ENCODE data around the gene GYS2.

Gene GYS2

DNA sequence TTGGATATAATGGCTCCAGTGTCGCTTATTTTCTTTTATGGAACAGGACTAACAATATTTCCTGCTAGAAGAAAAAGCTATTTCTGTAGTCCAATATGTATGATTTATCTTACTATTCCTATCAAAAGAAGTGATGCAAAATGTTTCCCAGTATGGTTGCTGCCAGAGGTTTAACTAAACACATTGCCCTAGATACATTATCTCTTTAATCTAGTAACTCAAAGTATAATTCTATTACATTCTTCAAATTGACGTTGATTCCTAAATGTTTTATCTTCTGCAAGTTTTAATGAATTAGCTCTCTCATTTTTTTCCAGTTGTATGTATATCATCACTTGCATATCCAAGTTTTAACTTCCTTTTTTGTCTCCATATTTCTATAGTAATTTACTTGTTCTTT is 28.2 kb downstream of the GYS2 start:
- H3K9me3 ChIP-seq (ENCODE audit: insufficient read depth, low read depth, low read length): no peaks in the 10 kb centered on the region
- no peak overlapping the region for H3K27ac ChIP-seq (ENCODE audit: low read depth, low read length)
- H3K4me1 ChIP-seq (ENCODE audit: insufficient read depth, low read length): no peaks in the 10 kb centered on the region
- 100% methylated on average over 1 of the region's 2 CpGs for WGBS
- no peaks in the 10 kb centered on the region for H3K27me3 ChIP-seq (ENCODE audit: insufficient read depth, low read length)
- H3K9ac ChIP-seq (ENCODE audit: low read depth, low read length): no peak overlapping the region
- no peaks in the 10 kb centered on the region for H3K36me3 ChIP-seq (ENCODE audit: insufficient read depth, low read length)
- no peak overlapping the region for H3K4me3 ChIP-seq (ENCODE audit: low read length)

DNA sequence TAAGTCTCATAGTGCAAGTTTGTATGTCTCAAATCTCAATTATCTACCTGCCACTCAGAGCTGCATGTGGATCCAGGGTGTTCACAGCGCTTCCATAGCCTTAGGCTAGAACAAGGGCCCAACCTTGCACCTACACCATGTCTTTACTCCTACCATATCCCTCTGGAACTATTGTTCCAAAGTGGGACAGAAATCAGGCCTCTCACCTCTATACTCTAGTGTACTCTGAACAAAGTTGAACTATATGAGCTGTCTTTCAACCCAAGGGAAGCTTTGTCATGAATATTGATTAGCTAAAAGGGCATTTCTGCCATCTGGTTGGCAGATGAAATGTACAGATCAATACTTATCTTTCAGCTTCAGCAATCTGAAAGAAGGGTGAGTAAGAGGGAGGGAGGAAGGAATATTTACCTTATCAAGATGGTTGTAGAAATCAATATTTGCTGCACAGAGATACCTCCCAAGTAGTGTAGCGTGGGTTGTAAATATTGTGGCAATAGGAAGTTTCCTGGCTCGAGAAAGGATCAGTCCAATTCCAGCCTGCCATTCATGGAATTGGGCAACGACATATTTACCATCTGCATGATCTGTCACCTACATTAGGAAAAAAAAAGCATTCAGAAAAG is 30.8 kb downstream of the GYS2 start:
- Histone ChIP-seq H3K4me1 (ENCODE audit: insufficient read depth, low read length) (peaks cover 3% of the 10 kb centered on the region; the same call in 1 of the 2 replicates), H3K4me3 (ENCODE audit: low read length) (no peak overlapping the region), H3K9ac (ENCODE audit: low read depth, low read length) (no peak overlapping the region), H3K9me3 (ENCODE audit: insufficient read depth, low read depth, low read length) (no peaks in the 10 kb centered on the region), H3K27me3 (ENCODE audit: insufficient read depth, low read length) (no peaks in the 10 kb centered on the region), H3K27ac (ENCODE audit: low read depth, low read length) (no peak overlapping the region), H3K36me3 (ENCODE audit: insufficient read depth, low read length) (no peaks in the 10 kb centered on the region)
- WGBS: 95% methylated on average over 4 of the region's 4 CpGs

DNA sequence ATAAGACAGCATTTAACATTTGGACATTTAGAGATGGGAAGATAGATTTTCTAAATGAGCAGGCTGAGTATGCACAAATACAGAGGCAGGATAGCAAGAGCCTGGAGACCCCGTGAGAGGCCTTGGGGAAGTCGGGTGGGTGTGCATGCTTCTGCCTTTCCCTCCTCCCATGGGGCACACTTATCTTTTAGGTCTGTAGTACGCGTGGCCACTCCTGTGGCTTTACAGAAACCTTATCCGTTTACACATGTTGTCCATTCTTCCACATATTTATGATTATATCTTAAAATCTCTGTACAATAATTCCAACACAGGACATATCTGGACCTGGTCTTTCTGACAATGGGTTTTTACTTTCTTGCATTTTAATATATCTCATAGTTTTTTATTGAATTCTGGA is 33.6 kb downstream of the GYS2 start:
- H3K9me3 ChIP-seq (ENCODE audit: insufficient read depth, low read depth, low read length): no peaks in the 10 kb centered on the region
- no peak overlapping the region for H3K27ac ChIP-seq (ENCODE audit: low read depth, low read length)
- WGBS: 93% methylated on average over 5 of the region's 5 CpGs
- no peak overlapping the region for H3K4me3 ChIP-seq (ENCODE audit: low read length)
- H3K36me3 ChIP-seq (ENCODE audit: insufficient read depth, low read length): no peaks in the 10 kb centered on the region
- H3K9ac ChIP-seq (ENCODE audit: low read depth, low read length): no peak overlapping the region
- no peaks in the 10 kb centered on the region for H3K27me3 ChIP-seq (ENCODE audit: insufficient read depth, low read length)
- peaks cover 3% of the 10 kb centered on the region; the same call in 1 of the 2 replicates for H3K4me1 ChIP-seq (ENCODE audit: insufficient read depth, low read length)

DNA sequence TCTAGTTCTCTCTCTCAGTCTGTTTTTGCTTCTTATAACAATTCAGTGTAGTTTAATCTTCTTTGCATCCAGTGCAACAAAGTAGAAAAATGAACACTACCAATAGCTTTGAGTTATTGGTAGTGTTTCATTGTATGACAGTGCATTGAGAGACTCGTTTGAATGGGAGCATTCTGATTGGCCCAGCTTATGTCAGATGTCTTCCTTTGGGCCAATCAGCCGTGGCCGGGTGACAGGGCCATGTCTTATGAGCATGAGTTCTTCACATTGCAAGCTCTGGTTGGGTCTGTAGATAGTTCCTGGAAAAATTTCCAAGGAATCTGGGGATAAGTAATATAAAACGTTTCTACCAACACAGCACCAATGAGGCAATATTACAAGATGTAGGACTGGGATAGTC is 36.5 kb downstream of the GYS2 start:
- WGBS: 98% methylated on average over 4 of the region's 4 CpGs
- H3K9me3 ChIP-seq (ENCODE audit: insufficient read depth, low read depth, low read length): no peaks in the 10 kb centered on the region
- no peak overlapping the region for H3K9ac ChIP-seq (ENCODE audit: low read depth, low read length)
- H3K4me1 ChIP-seq (ENCODE audit: insufficient read depth, low read length): peaks cover 3% of the 10 kb centered on the region; the same call in 1 of the 2 replicates
- no peak overlapping the region for H3K4me3 ChIP-seq (ENCODE audit: low read length)
- no peaks in the 10 kb centered on the region for H3K36me3 ChIP-seq (ENCODE audit: insufficient read depth, low read length)
- no peaks in the 10 kb centered on the region for H3K27me3 ChIP-seq (ENCODE audit: insufficient read depth, low read length)
- H3K27ac ChIP-seq (ENCODE audit: low read depth, low read length): no peak overlapping the region

DNA sequence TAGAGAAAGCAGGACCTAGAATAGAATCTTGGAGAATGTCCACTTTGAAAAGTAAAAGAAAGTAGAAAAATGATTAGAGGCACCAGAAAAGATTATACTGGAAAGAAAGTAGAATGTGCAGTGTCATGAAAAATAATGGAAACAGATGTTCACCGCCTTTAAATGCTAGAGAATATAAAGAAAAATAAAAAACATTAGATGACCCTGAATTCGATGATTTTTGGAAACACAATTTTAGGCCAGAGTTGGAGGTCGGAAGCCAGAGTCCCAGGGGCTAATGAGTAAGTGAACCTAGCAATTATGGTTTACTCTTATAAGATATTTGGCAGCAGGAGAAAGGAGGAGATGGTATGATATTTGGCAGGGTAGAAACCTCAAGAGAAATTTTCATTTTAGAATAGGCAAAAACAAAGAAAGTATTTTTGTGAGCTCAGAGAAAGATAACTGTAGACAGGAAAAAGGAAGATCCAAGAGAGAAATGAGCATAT is 37.7 kb downstream of the GYS2 start:
- Histone ChIP-seq H3K4me3 (ENCODE audit: low read length) (no peak overlapping the region), H3K27ac (ENCODE audit: low read depth, low read length) (no peak overlapping the region), H3K9me3 (ENCODE audit: insufficient read depth, low read depth, low read length) (no peaks in the 10 kb centered on the region), H3K4me1 (ENCODE audit: insufficient read depth, low read length) (peaks cover 3% of the 10 kb centered on the region; the same call in 1 of the 2 replicates), H3K9ac (ENCODE audit: low read depth, low read length) (no peak overlapping the region), H3K36me3 (ENCODE audit: insufficient read depth, low read length) (no peaks in the 10 kb centered on the region), H3K27me3 (ENCODE audit: insufficient read depth, low read length) (no peaks in the 10 kb centered on the region)
- 93% methylated on average over 3 of the region's 3 CpGs for WGBS

DNA sequence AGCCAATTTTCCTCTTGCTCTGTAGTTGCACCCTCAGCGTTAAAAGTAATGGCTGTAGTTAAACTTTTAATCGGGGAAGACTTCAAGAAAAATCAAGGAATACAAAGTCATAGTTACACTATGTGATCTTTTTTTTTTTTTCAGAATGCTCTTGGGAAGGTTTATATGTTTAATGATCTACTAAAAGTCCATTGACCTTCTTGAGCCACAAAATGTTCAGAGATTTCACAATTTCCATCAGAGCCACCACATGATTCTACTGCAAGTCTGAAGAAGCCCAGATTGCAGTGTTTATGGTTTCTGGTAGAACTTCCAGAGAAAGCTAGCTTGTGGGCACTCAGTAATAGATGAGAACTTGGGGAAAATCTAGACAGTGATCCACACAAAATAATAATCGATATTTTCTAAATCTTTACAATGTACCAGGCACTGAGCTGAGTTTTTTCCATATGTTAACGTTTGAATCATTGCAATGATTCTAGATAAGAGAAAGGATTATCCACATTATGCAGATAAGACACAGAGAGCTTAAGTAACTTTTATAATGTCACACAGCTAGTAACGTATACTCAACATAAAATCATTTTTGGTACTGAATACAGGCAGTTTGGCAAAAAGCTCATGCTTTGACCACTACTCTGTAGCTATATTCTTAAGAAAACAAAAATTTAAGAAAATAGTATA is 38.3 kb downstream of the GYS2 start:
- no peaks in the 10 kb centered on the region for H3K36me3 ChIP-seq (ENCODE audit: insufficient read depth, low read length)
- no peaks in the 10 kb centered on the region for H3K9me3 ChIP-seq (ENCODE audit: insufficient read depth, low read depth, low read length)
- peaks cover 3% of the 10 kb centered on the region; the same call in 1 of the 2 replicates for H3K4me1 ChIP-seq (ENCODE audit: insufficient read depth, low read length)
- no peak overlapping the region for H3K9ac ChIP-seq (ENCODE audit: low read depth, low read length)
- H3K27me3 ChIP-seq (ENCODE audit: insufficient read depth, low read length): no peaks in the 10 kb centered on the region
- WGBS: 94% methylated on average over 5 of the region's 5 CpGs
- no peak overlapping the region for H3K4me3 ChIP-seq (ENCODE audit: low read length)
- H3K27ac ChIP-seq (ENCODE audit: low read depth, low read length): no peak overlapping the region

DNA sequence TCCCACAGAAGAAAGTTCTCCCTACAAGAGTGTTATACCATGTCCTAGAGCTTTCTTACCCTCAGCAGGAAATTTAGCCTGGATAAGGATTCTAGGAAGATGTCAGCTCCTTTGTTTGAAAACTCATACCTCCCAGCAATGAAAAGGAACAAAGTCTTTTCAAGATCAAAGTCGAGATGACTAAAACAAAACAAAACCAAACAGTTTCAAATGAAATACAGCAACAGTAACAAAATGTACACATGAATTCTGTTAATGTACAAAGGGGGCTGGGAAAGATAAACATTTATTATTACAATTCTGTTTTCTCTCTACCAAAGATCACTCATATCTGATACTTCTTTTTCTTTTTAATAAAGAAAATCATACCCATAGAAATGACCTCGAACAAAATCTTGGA is 41.8 kb downstream of the GYS2 start:
- Histone ChIP-seq H3K27me3 (ENCODE audit: insufficient read depth, low read length) (no peaks in the 10 kb centered on the region), H3K27ac (ENCODE audit: low read depth, low read length) (no peak overlapping the region), H3K9ac (ENCODE audit: low read depth, low read length) (no peak overlapping the region), H3K9me3 (ENCODE audit: insufficient read depth, low read depth, low read length) (no peaks in the 10 kb centered on the region), H3K4me3 (ENCODE audit: low read length) (no peak overlapping the region), H3K4me1 (ENCODE audit: insufficient read depth, low read length) (no peaks in the 10 kb centered on the region), H3K36me3 (ENCODE audit: insufficient read depth, low read length) (no peaks in the 10 kb centered on the region)
- 79% methylated on average over 2 of the region's 2 CpGs for WGBS

DNA sequence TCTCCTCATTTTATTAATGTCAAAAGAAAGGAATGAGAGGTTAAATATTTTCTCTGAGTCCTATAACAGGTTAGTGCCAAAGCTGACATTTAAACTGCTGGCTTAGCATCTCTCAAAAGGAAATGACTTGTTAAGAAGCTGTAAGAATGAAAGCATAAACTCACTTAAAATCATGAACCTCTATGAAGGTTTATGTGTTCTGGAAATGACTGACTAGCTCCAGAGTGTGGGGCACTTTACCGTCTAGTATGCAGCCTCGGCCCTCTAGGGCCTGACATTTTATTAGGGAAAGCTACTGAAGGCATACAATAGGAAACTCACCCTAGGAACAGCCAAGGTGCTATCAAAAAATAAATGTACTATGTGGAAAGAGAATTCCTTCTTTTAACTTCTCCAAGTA is 43.5 kb downstream of the GYS2 start:
- Histone ChIP-seq H3K9ac (ENCODE audit: low read depth, low read length) (no peak overlapping the region), H3K36me3 (ENCODE audit: insufficient read depth, low read length) (no peaks in the 10 kb centered on the region), H3K27me3 (ENCODE audit: insufficient read depth, low read length) (no peaks in the 10 kb centered on the region), H3K9me3 (ENCODE audit: insufficient read depth, low read depth, low read length) (no peaks in the 10 kb centered on the region), H3K4me1 (ENCODE audit: insufficient read depth, low read length) (no peaks in the 10 kb centered on the region), H3K27ac (ENCODE audit: low read depth, low read length) (no peak overlapping the region), H3K4me3 (ENCODE audit: low read length) (no peak overlapping the region)
- WGBS: 46% methylated on average over 2 of the region's 2 CpGs

DNA sequence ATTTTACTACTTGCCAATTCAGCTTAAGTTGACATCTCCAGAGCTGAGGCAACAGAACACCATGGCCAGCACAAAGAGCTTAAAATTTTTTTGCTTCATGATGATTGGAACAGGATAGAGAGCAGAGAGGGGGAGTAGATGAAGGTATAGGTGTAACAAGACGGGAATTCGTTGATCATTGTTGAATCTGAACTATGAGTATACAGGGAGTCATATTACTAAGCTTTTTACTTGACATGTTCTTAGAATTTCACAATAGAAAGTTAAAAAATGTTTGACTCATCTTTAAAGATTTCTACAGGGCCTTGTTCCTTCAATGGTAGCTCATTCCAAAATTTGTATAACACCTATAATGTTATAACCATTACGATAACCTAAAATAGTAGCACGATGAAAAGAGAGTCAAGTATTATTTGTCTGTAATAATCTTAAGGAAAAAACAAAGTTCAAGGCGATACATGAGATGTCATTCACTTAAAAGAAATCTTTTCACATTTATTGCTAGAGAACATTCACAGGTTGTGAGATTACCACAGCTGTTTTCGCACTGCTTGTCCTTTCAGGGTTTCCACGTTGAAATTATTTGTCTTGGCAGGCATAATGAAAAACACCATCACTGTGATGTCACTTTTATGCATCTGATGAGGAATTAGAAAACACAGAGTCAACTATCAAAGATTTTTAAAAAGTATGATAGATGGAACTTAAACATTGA is 44.6 kb downstream of the GYS2 start:
- 92% methylated on average over 7 of the region's 7 CpGs for WGBS
- Histone ChIP-seq H3K36me3 (ENCODE audit: insufficient read depth, low read length) (no peaks in the 10 kb centered on the region), H3K9ac (ENCODE audit: low read depth, low read length) (no peak overlapping the region), H3K27ac (ENCODE audit: low read depth, low read length) (no peak overlapping the region), H3K9me3 (ENCODE audit: insufficient read depth, low read depth, low read length) (no peaks in the 10 kb centered on the region), H3K4me3 (ENCODE audit: low read length) (no peak overlapping the region), H3K27me3 (ENCODE audit: insufficient read depth, low read length) (no peaks in the 10 kb centered on the region), H3K4me1 (ENCODE audit: insufficient read depth, low read length) (no peaks in the 10 kb centered on the region)

DNA sequence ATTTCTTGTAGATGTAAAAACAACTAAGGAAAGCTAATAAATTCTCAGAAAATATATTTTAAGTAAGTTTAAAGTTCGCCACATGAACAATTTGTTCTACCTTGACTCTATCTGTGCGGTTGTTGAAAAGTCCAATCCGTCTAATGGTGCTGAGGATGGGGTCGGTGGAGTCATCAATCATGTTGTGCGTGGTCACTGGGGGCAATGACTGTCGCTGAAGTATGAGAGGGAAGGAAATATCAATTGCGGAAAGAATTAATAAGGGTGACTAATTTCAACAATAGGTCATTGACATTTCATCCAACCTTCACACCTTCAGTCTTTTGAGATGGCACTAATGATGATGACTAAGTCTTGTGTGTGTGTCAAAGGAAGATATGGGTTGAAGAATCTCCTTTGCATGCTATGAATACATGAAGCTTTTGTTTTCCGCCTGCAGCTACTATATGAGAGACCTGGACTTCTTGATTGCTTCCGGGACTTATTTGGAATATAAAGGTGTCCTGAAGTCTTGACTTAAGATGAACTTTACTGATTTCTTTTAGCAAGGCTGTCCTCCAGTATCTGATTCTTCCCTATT is 46.5 kb downstream of the GYS2 start:
- WGBS: 96% methylated on average over 7 of the region's 9 CpGs

DNA sequence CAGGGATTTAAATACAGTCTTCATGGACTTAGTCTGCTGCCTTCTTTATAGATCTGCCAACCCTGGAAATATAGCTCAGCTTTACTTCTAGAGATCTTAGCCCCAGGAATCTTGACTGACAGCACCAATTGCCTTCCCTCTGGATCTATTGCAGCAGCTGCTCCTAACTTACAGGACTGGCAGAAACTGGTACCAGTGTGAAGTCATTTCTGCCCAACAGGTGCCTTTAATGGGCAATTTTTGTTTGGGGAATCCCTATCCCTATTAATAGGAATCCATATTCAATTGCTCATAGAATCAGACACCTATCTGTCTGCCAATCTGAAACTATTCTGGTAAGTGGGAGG is 51.3 kb downstream of the GYS2 start:
- Histone ChIP-seq H3K9ac (ENCODE audit: low read depth, low read length) (no peak overlapping the region), H3K4me3 (ENCODE audit: low read length) (no peak overlapping the region), H3K9me3 (ENCODE audit: insufficient read depth, low read depth, low read length) (no peaks in the 10 kb centered on the region), H3K36me3 (ENCODE audit: insufficient read depth, low read length) (no peaks in the 10 kb centered on the region), H3K27me3 (ENCODE audit: insufficient read depth, low read length) (no peaks in the 10 kb centered on the region), H3K27ac (ENCODE audit: low read depth, low read length) (no peak overlapping the region), H3K4me1 (ENCODE audit: insufficient read depth, low read length) (no peaks in the 10 kb centered on the region)

More for the DNA sequence above, 46.5 kb downstream of the GYS2 start:
- Histone ChIP-seq H3K4me3 (ENCODE audit: low read length) (no peak overlapping the region), H3K9ac (ENCODE audit: low read depth, low read length) (no peak overlapping the region), H3K4me1 (ENCODE audit: insufficient read depth, low read length) (no peaks in the 10 kb centered on the region), H3K27ac (ENCODE audit: low read depth, low read length) (no peak overlapping the region), H3K9me3 (ENCODE audit: insufficient read depth, low read depth, low read length) (no peaks in the 10 kb centered on the region), H3K36me3 (ENCODE audit: insufficient read depth, low read length) (no peaks in the 10 kb centered on the region), H3K27me3 (ENCODE audit: insufficient read depth, low read length) (no peaks in the 10 kb centered on the region)
